Transverse colon (tissue), 4 donors: ENCODE data around the gene CNPY2. TPM values are rescaled to one million over a fixed set of nuclear protein-coding genes. Genes with fewer than 3 reads are reported as not detected.

Experiments
- DNase-seq: peaks from one replicate; pipeline ENCODE4 v3.0.0-alpha.2; 2019
- H3K27ac ChIP-seq, 4 donors: fragments of 200-600 bp; sonication (generic); 2 replicates each; pipeline ENCODE4 v1.5.1; 2016 to 2018; ENCODE audit warnings: inconsistent platforms in 4 of 4
- H3K27me3 ChIP-seq: fragments of 200-600 bp; sonication (generic); 2 replicates; pipeline ENCODE4 v1.5.1; 2017; ENCODE audit warnings: inconsistent platforms
- H3K36me3 ChIP-seq, 4 donors: fragments of 200-600 bp; sonication (generic); 2 replicates each; pipeline ENCODE4 v1.5.1; 2017 to 2019; ENCODE audit warnings: inconsistent platforms in 4 of 4
- H3K4me1 ChIP-seq, 4 donors: fragments of 200-600 bp; sonication (generic); 2 replicates each; pipeline ENCODE4 v1.5.1; 2017 to 2020; ENCODE audit warnings: inconsistent platforms in 4 of 4
- H3K4me3 ChIP-seq, 4 donors: fragments of 200-600 bp; sonication (generic); 1 replicate in 1 of 4; 2 replicates in 3 of 4; pipeline versions ENCODE4 v1.5.1 to v1.6.1; 2017 to 2019; ENCODE audit warnings: inconsistent platforms in 4 of 4
- H3K9me3 ChIP-seq, 2 donors: fragments of 200-600 bp; sonication (generic); 2 replicates each; pipeline ENCODE4 v1.5.1; 2017 to 2019; ENCODE audit warnings: inconsistent platforms in 2 of 2
- CTCF ChIP-seq, 5 experiments: fragments of 200-600 bp in 3 of 5; fragments of 450-650 bp in 2 of 5; sonication (generic) in 3 of 5; IDR thresholded peaks; 1 replicate in 2 of 5; 2 replicates in 3 of 5; pipeline ENCODE4 v1.5.1; 2016 to 2017; ENCODE audit warnings: antibody characterized with exemption in 5 of 5, inconsistent platforms in 3 of 5, mild to moderate bottlenecking in 2 of 5, moderate library complexity in 1 of 5
- EP300 ChIP-seq: sonication (generic); formaldehyde crosslinking; IDR thresholded peaks from one replicate; pipeline ENCODE4 v1.6.1; 2017; ENCODE audit warnings: antibody characterized with exemption, low read depth
- POLR2A ChIP-seq: fragments of 450-650 bp; IDR thresholded peaks from one replicate; pipeline ENCODE4 v1.6.1; 2016; ENCODE audit warnings: antibody characterized with exemption, mild to moderate bottlenecking, moderate library complexity
- POLR2AphosphoS5 ChIP-seq, 3 donors: sonication (generic); formaldehyde crosslinking; IDR thresholded peaks; one replicate each; pipeline ENCODE4 v1.6.1; 2016; ENCODE audit warnings: antibody characterized with exemption in 3 of 3
- WGBS, 2 donors: methylation state at CpG; one replicate each; pipeline ENCODE4 v1.1.5; 2018; ENCODE audit warnings: low coverage in 1 of 2; 5-methylcytosine and 5-hydroxymethylcytosine counted together
- in situ Hi-C, 4 donors: fragments of 200-750 bp; cut with MboI; loops; one replicate each; pipeline versions ENCODE4 v1.15.0 to v1.15.1; 2017; ENCODE audit warnings: low sequenced_read_pairs in 3 of 4, low pct_ligation_motif_present in 1 of 4, low pct_unique_long_range_greater_than_20kb in 1 of 4
- intact Hi-C: fragments of 100-400 bp; cut with DNase I; formaldehyde crosslinking; loops from one replicate; pipeline ENCODE4 v1.15.1; 2023; ENCODE audit warnings: low total_unique reads
- total RNA-seq, 4 donors: library from RNA; depleted of rRNA; stranded (reverse); fragments of >200 nt; gene quantifications; one replicate each; pipeline ENCODE4 v1.1.0, GENCODE V29; 2016

CNPY2 gene
- total RNA-seq, 4 donors from 2014 or later: 34.0 to 87.2 (median 51.8) TPM

- intact Hi-C loops (no loop called here), in situ Hi-C loops (no loop called here)
- TF ChIP-seq EP300 (peak; percentile 53), POLR2A (peak; percentile 89), POLR2AphosphoS5 (IDR thresholded peaks at IDR 0.05) (peak; percentile 84 to 86 (median 85)), CTCF (IDR thresholded peaks at IDR 0.05) (no peak)
- no peaks in the 10 kb centered on the region for H3K27me3 ChIP-seq
- WGBS, 2 donors: 0% methylated on average over 54 of the region's 54 CpGs; no CpG with 5 or more reads in 1 of the 2 donors
- H3K4me1 ChIP-seq: peaks cover 8 to 23% (median 12%) of the 10 kb centered on the region in 4 donors
- H3K4me3 ChIP-seq: peak within 1 kb of the TSS; percentile 47 to 98 (median 60)
- peaks cover 0 to 12% (median 3%) of the 10 kb centered on the region in 4 donors for H3K36me3 ChIP-seq
- DNase-seq: peak; percentile 99
- H3K9me3 ChIP-seq: no peaks in the 10 kb centered on the region
- H3K27ac ChIP-seq: peak within 1 kb of the TSS; percentile 89 to 96 (median 92)
These were observed 44.3 kb upstream of the CNPY2 start, which contains the start of gene STAT2 for GRCh38 chr12:56359851-56360767. STAT2 (minus strand) TSS chr12:56360107; CDS start chr12:56356571, 3,536 bp downstream.

GRCh38 chr12:56358836-56359532, 43.2 kb upstream of the CNPY2 start:
- no peaks in the 10 kb centered on the region for H3K9me3 ChIP-seq
- H3K27me3 ChIP-seq: no peaks in the 10 kb centered on the region
- DNase-seq: peak; percentile 24
- peak overlapping the region; percentile 89 to 96 (median 92) for H3K27ac ChIP-seq
- TF ChIP-seq POLR2A (peak; percentile 28), EP300 (no peak), POLR2AphosphoS5 (IDR thresholded peaks at IDR 0.05) (peak; percentile 13 to 36 (median 33))
- peak overlapping the region in 3 of 4 donors; percentile 47 to 98 (median 67) for H3K4me3 ChIP-seq
- in situ Hi-C loops (no loop called here), intact Hi-C loops (no loop called here)
- WGBS, 2 donors: 5 to 14% methylated on average over 1 of the region's 1 CpG
- H3K4me1 ChIP-seq: peaks cover 8 to 23% (median 12%) of the 10 kb centered on the region in 4 donors
- peaks cover 0 to 24% (median 8%) of the 10 kb centered on the region in 4 donors for H3K36me3 ChIP-seq

GRCh38 chr12:56351325-56351724, 35.5 kb upstream of the CNPY2 start:
- DNase-seq: no peak
- no peaks in the 10 kb centered on the region for H3K4me1 ChIP-seq
- in situ Hi-C loops: no loop called here
- intact Hi-C loops: no loop called here
- WGBS, 2 donors: 94% methylated on average over 2 of the region's 2 CpGs; no CpG with 5 or more reads in 1 of the 2 donors
- no peak overlapping the region for H3K4me3 ChIP-seq
- TF ChIP-seq POLR2A (no peak), POLR2AphosphoS5 (IDR thresholded peaks at IDR 0.05) (no peak), EP300 (no peak), CTCF (IDR thresholded peaks at IDR 0.05) (no peak)
- no peaks in the 10 kb centered on the region for H3K27me3 ChIP-seq
- peaks cover 0 to 85% (median 40%) of the 10 kb centered on the region in 4 donors for H3K36me3 ChIP-seq
- H3K9me3 ChIP-seq: no peaks in the 10 kb centered on the region
- no peak overlapping the region for H3K27ac ChIP-seq

- TF ChIP-seq CTCF (IDR thresholded peaks at IDR 0.05) (no peak), POLR2A (no peak), POLR2AphosphoS5 (IDR thresholded peaks at IDR 0.05) (no peak), EP300 (no peak)
- intact Hi-C loops (no loop called here), in situ Hi-C loops (no loop called here)
- Histone ChIP-seq H3K36me3 (peaks cover 0 to 86% (median 41%) of the 10 kb centered on the region in 4 donors), H3K27ac (no peak overlapping the region), H3K4me3 (no peak overlapping the region), H3K27me3 (no peaks in the 10 kb centered on the region), H3K4me1 (no peaks in the 10 kb centered on the region), H3K9me3 (no peaks in the 10 kb centered on the region)
- DNase-seq: no peak
- WGBS, 2 donors: 82% methylated on average over 2 of the region's 2 CpGs; no CpG with 5 or more reads in 1 of the 2 donors
These were observed 34.9 kb upstream of the CNPY2 start for GRCh38 chr12:56350662-56351061.
